HG03442 (cell line): Measurements from ENCODE around the gene BMAL1.

ENCODE experiments used
- ATAC-seq: cut with Tn5 transposase; IDR thresholded peaks from one replicate; pipeline ENCODE4 v1.9.1; 2021; ENCODE audit warnings: mild to moderate bottlenecking, moderate library complexity; ENCODE audit not compliant: unreplicated experiment

The BMAL1 gene

DNA sequence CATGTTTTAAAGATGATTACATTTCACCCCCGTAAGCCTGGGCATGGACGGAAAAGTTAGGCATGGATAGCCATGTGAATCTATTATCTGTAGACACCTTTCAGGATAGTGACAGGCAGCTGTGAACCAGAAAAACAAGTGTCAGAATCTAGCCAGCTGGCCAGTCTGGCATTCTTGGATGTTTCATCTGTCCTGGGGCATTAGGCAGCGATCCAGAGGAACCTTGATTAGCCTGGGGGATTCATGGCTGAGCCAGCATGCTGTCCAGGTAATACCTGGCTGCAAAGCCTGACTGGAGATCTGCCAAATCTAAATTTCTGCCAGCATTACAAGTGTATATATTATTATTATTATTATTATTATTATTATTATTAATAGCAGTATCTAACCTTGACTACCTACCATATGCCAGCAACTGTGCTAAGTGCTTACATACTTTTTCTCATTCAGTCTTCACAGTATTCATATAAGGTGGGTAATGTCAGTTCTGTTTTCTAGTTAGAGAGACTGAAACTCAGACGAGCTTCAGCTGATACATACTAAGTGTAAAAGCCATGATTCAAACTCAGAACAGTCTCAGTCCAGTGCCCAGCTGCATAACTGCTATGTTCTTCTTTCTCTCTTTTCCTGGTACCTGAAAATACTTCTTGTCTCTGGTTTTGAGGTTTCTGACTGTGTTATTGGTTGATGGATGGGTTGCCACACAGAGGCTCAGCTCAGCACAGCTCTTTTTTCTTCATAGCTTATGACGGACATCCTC is 12.8 kb downstream of the BMAL1 start:
- ATAC-seq, result no peak

DNA sequence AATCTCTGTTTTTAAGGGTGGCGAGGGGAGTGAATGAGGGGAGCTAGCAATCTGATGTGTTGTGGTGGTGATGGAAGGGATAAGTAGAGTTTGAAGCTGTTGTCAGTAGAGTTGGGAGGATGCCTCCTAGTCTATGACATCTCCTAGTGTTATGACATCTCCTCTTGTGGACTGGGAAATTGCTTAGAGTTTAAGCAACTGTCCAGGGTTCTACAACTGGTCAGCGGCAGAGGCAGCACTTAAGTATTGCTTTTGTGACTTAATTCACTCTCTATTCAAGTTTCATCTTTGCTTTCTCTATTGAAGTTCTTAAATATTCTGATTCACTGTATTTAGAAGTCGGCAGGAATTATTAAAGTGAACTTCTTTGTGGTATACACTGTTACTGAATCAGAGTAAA is 13.8 kb downstream of the BMAL1 start:
- ATAC-seq, result no peak

DNA sequence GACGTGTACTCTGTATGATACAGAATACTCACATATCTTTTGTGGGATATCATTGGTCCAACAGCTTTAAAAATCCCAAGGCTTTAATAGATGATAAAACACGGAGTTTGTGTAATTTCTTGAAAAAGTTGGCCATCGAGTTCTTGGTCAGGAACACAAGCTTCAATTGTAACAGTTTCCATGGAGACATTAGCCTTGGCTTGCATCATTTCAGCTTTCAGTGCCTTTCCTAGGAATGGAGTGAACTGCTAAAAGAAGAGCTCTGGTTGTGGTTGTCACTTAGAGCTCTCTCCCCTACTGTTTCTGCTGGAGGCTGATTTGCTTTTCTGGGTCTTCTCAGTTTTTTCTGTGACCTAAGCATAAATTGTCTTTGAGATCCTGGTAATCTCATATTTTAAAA is 14.2 kb downstream of the BMAL1 start:
- ATAC-seq, result no peak

DNA sequence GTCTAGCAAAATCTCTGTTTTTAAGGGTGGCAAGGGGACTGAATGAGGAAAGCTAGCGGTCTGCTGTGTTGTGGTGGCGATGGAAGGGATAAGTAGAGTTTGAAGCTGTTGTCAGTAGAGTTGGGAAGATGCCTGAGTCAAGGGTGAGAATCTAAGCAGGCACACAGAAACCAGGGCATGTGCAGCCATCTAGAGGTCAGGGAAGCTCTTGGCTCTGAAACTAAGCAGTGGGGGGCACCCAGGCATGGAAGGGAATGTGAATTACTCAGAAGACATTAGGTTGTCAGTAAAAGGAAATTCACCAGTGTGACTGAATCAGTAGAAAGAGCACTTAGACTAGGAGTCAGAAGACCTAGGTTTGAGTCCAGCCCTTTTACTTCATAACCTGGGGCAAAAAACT is 15.4 kb downstream of the BMAL1 start:
- no peak for ATAC-seq

DNA sequence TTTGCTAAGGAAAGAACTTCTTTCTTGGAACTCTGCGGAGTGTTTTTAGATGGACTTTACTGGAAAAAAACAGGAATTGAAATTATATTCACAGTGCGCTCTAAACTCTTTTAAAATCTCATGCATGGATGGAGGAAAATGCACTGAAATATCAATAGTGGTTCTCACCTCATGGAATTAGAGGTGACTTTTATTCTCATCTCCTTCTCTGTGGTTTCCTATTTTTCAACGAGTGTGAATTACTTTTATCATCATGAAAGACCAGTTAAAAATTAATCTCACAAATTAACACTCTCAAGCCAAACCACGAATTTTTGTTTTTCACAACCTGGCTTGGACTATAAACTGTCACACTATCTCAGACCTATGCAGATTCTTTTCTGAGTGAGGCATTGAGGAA is 16.6 kb downstream of the BMAL1 start:
- no peak for ATAC-seq

DNA sequence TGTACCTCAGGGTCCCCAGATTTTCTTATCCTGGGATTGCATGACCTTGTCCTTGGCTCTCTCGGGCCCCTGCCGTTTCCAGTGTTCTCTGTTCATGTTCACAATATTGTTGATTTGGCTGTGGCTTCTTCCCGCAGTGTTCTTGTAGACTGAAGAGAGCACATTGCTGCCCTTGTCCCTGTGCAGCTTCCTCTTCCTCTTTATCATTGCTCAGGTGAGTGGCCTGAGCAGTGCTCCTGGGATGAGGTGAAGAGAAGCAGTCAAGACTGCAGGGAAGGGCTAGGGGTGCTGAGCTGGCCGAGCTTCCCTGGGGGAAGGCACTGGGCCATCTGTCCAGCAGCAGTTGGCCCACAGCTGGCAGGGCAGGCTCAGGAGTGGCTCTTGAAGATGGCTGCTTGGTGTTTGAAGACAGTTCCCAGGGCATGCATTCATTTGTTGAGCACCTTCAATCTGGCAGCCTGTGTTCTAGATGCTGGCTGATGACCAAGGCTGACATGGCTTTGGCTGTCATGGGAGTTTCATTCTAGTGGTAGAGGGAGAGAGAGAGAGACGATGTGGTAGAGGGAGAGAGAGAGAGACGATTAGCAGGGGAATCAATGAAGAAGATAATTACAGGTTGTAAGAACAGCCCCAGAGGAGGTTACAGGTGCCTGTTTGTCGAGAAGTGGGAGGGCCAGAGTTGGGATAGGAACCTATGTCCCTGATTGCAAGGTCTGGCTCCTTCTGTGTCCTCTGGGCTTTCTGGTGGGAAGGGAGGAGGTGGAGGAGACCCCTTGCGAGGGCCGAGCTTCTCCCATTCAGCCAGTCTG is 17.4 kb downstream of the BMAL1 start:
- no peak for ATAC-seq

DNA sequence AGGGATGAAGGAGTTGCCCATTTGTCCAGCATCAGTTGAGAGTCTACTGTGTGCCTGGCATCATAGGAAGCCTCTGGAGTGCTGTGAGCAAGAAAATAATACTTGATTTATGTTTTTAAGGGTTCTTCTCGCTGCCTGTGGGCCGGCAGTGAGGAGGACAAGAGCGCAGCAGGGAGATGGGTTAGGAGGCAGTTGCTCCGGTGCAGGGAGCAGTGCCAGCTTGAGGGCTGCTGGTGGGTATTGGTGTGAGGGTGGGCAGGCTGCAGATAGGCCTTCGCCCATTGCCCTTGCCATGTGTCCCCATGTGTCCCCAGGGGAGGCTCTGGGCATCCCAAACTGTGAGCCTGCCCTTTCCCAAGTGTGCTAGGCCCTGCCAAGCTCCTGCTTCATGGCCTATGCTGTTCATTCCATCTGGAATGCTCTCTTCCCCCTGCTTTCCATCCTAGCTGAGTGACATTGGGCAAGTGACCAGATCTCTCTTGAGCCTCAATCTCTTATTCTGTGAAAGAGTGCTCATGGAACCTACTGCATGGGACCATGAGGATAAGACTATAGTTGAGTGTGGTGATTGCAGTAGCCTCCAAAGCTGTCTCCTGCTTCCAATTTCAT is 19.8 kb downstream of the BMAL1 start:
- no peak for ATAC-seq

DNA sequence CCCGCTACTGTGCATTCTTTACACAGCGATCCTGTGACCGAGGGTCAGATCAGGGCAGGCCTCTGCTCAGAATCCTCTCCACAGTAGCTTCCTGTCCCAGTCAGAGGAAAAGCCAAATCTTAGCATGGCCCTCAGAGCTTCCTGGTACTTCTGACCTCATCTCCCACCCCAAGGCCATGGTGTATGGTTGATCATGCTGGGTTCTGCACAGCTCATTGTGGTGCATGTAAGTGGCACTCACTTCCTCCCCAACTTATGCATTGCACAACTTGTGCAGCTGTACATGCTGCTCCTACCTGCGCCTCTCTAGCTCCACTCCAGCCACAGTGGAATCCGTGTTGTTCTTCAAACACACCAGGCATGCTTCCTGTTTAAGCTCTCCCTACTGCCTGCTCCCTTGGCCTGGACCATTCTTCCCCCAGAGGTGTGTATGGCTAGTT is 20.3 kb downstream of the BMAL1 start:
- ATAC-seq, result no peak

DNA sequence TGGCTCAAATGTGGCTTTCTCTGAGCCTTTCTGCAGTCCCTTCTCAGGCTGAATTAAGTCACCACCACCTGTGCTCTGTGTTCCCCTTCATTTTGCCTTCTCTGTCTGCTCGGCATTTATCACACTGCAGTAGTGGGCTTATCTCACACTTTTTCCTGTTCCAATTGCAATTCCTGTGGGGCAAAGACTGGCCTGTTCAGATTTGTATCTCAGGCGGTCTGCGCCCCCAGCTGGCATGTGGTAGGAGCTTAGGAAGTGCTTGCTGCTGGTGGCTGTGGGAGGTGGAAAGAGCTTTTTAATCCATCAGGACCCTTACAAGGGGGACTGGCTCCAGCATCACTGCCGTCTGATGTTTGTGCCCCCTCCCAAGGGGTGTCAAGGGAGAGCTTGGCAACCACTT is 21.2 kb downstream of the BMAL1 start:
- ATAC-seq, result no peak

DNA sequence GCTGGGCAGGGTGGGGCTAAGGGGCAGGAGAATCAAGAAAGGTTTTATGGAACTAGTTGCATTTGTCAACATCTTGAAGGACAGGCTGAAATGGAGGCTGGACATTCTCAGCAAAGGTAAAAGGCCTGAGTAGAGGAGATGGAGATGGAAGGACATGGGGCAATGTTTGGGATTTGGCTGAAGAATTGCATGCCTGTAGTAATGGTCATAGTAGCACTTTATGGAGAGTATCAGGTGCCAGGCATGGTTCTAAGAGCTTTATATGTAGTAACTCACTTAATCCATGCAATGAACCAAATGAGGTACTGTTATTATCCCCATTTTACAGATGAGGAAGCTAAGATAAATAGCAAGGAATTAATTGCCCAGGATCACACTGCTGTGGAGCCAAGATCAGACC is 23.9 kb downstream of the BMAL1 start:
- no peak for ATAC-seq

DNA sequence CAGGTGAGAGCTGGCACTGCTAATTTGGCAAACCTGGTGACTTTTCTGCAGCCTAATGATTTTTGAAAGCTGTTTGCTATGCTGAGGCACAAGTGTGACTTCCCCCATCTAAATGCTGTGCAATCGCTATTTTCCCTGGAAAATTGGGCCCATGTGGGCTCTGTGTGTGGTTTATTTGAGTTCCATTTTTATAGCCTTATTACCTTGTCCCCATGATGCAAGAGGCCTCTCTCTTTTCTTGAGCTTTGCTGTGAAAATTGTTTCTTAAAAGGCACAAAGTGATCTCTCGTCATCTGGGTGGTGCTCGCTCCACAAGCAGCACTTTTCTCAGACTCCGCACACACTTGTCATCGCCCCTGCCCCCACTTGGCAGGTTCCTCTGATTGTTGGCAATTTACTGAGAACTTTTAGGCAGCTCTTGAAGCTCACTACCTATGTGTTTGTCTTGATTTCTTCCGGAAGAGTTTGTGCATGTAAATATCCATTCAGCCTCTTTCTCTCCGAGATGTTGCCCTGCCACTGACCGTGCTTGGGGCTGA is 24.9 kb downstream of the BMAL1 start:
- ATAC-seq, result no peak

DNA sequence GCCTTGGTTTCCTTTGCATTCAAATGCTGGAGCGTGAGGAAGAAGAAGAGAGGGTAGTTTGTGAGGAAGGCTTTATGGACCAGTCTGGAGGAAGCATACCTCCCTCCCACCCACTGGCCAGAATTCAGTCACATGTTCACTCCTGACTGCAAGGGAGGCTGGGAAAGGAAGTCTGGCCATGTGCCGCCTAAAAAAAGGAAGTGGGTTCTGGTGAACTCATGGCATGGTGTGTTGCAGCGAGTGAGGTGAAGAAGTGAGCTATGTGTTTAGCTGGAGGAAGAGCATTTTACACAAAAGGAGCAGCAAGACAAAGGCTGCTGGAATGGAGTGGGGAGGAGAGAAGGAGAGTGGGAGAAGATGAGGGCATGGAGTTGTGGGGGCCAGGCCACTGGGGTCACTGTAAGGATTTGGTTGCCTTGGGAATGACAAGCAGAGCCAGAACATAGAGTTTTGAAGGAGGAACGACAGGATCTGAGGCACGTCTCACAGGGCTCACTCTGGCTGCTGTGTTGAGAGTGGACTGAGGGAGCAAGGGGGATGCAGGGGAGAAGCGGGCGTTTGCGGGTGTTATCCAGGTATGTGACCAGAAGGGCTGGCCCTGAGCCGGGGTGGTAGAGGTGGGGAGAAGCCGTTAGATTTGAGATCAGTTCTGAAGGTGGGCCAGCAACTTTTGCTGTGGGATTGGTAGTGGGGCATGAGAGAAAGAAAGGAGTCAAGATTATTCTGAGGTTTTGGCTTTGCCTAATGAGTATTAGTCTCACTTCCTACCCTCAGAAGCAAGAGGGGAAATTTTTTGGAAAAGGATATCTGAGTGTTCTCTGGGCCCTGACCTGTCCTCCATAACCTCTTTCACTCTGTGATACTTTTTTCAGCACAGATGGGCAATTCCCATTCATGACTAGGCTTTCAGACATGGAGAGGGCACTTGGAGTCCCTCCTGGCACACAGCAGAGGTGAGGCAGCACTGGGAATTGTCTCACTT is 26.4 kb downstream of the BMAL1 start:
- ATAC-seq, result no peak

DNA sequence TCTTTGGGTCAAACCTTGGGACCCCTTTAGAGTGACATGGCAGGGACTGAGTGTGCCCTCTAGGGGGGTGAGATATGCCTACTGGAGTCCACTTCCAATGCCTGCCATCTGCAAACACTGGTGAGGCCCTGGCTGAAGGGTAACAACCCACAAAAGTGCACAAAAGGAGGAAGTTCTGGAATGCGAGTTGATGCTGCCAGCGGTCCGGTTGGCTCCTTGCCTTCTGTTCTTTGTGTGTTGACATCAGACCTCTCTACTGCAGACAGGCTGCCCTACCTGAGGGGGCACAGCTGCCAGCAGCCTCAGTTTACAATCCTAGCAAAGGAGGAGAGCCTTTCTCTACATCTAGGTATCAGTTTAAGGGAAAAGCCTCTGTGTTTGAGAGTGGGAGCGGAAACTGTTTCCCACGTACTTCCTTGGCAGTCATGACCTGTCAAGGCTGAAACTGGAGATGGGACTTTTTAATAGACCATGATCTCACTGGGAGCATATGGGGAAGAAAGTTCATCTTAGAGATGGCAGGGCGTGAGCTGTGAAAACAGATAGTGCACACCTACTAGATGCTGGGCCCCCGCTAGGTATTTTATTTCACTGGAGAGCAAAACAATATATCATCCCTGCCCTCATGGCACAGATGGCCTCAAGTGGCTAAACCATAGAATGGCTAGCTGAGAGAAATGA is 27.2 kb downstream of the BMAL1 start:
- ATAC-seq, result no peak

DNA sequence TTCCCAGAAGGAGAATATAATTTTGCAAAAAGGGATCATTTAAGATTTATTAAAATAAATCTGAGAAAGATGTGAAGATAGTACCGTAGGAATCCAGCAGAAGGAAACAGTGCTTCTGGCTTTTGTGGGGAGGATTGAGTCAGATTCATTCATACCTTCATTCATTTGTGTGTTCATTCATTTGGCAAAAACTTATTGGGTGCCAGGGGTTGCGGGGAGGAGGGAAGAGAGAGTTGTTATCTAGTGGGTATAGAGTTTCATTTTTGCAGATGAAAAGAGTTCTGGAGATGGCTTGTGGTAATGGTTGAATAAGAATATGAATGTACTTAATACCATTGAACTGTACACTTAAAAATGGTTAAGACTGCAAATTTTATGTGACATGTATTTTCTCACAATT is 31.1 kb downstream of the BMAL1 start:
- ATAC-seq, result no peak

DNA sequence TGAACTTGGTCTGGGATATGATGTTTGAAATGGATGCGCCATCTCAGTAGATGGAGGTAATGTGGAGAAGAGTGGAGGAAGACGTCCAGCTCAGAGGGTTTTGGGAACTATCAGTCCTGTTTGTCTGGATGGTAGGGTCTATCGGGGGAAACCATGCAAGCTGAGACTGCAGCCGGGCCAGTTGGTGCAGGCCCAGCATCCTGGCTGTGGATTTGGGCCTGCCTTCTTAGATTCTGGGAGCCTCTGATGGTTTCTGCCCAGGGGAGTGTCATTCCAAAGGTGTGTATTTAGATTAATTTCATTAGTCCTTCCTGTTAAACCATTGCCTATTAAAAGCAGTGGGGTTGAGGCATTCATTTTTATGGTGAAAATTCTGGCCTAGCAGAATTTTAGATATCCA is 31.6 kb downstream of the BMAL1 start:
- no peak for ATAC-seq

DNA sequence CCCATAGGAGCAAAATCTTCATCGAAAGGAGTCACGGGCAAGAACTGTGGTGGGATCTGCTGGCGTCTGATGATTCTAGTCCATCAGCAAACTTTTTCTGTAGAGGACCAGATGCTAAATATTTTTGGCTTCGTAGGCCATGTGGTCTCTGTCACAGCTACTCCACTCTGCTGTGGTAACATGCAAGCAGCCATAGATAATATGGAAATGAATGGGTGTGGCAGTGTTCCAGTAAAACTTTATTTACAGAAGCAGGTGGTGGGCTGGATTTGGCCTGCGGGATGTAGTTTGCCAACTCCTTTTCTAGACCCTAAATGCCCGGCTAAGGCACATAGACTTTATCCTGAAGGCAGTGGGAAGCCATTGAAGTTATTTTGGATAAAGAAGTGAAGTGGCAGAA is 32.9 kb downstream of the BMAL1 start:
- no peak for ATAC-seq

DNA sequence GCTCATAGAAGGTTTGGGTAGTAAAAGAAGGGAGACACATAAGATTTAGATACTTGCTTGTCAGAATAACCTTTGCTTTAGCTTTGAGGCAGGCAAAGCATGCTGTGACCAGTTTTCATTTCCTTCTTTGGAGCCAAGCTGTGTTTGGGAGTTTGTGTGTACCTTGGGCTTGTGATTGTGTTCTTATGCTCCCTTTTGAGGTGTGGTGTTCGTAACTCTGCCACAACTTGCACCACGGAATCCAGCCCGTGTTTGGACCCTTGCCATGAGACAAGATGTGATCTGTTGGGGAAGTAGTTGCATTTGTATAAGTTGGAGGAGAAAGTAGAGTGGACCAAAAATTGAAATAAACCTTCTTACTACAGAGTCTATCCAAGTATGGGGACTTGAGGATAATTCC is 34.0 kb downstream of the BMAL1 start:
- ATAC-seq, result no peak

DNA sequence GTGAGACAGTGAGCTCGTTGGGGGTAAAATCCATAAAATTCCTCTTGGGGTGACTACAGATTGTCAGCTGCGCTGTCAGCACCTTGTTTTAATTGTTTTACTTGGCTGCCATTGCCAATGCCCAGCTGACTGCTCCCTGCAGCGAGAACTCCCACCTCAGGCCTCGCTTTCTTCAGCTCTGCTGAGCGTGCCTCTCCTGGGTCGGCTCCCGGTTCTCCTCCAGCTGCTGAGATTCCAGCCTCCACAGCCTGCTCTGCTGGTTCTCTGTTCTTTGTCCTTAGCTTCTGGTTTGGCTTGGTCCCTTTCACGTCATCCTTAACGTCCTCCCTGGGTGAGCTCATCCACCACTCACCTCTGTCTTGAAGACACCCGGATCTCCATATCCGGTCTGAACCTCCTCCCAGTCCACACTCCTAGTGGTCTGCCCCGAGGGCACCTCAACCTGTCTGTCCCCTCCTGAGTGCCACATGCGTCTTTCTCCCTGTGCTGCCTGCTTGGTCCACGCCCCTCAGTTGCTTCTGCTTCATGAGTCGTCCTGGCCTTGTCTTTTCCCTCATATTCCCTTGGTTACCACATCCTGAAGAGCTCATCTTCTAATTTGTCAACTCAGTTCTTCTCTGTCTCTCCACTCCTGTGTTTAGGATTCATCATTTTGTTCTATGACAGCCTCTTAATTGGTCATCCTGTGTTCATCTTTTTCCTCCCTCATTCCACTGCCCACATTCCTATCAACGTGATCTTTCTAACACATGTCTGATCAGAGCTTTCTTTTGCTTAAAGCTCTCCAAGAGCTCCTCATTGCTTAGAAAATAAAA is 35.6 kb downstream of the BMAL1 start:
- no peak for ATAC-seq
